HEK293T (cell line): ENCODE results near the gene HS3ST3A1.

Experiments
- BHLHE40 ChIP-seq: fragments of 450-650 bp; IDR thresholded peaks from 2 replicates; pipeline ENCODE4 v1.6.1; 2016; ENCODE audit warnings: mild to moderate bottlenecking, moderate library complexity, borderline replicate concordance
- CTBP1 ChIP-seq: fragments of 450-650 bp; IDR thresholded peaks from 2 replicates; pipeline ENCODE4 v1.6.1; 2016; ENCODE audit warnings: borderline replicate concordance
- FOXA1 ChIP-seq: fragments of 450-650 bp; IDR thresholded peaks from 2 replicates; pipeline ENCODE4 v1.6.1; 2016; ENCODE audit warnings: mild to moderate bottlenecking
- TARDBP ChIP-seq: fragments of 450-650 bp; IDR thresholded peaks from 2 replicates; pipeline ENCODE4 v1.6.1; 2016

DNA sequence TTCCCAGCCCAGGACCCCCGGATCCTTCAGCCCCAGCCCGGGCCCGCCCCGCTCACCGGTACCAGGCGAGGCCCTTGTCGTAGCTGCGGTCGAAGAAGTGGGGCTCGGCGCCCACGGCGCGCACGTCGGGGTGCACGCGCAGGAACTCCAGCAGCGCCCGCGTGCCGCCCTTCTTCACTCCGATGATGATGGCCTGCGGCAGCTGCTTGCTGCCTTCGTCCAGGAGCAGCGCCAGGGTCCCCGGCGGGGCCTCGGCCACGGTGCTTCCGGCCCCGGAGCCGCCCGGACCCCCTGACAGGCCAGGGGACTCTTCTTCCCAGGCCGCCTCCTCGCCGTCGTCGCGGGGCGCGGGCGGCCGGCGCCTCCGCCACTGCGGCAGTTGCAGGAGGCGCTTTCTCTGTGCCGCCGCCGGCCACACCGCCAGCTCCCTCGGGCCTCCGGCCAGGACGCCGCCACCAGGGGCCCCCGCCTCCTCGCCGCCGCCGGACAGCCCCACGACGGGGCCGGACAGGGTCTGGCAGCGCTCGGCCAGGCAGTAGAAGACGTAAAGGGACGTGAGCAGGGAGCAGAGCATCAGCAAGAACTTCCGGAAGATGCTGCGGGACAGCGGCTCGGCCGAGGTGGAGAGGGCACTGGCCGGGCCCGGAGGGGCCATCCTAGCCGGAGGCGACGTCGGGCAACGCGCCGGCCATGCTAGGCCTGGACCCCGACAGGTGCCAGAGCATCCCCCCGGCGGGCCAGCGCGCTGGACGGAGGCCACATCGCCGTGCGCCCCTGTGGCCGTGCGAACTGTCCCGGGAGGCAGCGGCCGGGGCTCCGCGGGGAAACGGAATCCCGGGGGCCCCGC lies 1.0 kb downstream of the HS3ST3A1 start:
- no peak for TF ChIP-seq TARDBP
- TF ChIP-seq CTBP1, result no peak
- TF ChIP-seq FOXA1, result no peak
- no peak for TF ChIP-seq BHLHE40
